Bone marrow (tissue), 2 donors: ENCODE measurements around the gene SANBR.
"Not testable (repeated sequence)": the region's sequence is repeated elsewhere in the genome, so short reads cannot be mapped to it uniquely, and the experiment has no call there.

Experiments used
- DNase-seq, 2 donors: peaks; one replicate each; lab custom pipeline; 2025; lab: John Stamatoyannopoulos, UW

Gene SANBR

DNA sequence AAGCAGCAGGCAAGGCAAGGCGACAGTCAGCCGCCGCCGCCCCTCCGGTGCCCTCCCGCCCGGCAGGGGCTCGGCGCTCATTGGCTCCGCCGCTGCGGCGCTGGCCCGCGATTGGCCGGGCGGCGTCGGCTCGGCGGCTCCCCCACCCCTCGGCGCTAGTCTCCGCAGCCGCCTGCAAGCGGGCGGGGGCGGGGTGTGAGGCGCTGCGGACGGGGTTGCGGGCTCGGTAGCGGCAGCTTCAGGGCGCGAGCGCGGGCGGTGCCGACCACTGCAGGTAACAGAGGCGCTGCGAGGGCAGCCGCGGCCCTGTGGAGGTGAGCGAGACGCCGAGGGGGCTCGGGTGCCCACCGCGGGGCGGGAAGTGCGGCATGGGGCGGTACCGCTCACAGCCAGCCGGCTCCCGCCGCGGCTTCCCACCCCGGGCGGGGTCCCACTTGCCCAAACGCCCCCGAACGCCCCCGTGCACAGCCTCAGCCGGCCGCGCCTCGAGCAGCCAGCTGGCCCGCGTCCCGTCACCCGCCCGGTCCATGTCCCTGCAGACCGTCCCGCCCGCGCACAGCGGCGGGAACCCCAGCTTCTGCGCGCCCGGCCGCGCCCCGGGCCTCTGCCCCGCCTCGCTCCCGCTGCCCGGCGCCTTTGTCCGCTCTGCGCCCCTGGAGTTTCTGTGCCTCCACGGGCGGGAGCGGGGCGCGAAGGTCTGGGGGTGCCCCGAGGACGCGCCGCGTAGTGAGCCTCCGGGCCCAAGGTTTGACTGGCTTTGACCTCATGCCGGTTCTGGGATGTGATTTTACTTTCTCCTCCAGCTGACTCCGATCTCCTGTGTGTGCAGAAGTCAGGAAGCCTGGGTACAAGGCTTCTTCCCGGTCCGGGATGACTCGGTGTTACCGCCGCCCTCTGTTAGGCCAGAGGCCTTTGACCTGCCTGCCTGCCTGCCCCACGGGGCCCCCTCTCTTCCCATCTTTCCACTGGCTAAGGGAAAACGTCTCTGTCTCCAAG, at the start of gene SANBR:
Gene SANBR, plus strand, starts transcription at position 158 of the 996 bp plus-strand sequence. CDS start 4,480 bp downstream, outside the sequence.
- DNase-seq = peak; percentile 60 to 76

DNA sequence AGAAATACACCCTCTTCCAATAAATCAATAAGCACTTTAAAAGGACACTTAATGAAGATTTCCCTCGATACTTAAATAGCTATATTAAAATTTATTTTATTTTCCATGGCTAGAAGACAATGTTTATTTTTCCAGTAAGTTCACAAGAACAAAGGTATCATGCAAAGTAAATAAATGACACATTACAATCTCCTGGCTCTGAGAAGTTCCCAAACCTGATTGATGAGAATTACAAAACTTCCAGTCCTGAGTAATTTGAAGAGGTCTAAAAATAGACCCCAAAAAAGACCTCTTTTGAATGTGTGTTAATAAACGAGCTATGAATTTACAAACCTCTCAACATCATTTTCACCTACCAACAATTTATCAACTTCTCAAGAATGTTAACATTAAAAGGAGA, 49.7 kb upstream of the SANBR start:
- DNase-seq = no peak

DNA sequence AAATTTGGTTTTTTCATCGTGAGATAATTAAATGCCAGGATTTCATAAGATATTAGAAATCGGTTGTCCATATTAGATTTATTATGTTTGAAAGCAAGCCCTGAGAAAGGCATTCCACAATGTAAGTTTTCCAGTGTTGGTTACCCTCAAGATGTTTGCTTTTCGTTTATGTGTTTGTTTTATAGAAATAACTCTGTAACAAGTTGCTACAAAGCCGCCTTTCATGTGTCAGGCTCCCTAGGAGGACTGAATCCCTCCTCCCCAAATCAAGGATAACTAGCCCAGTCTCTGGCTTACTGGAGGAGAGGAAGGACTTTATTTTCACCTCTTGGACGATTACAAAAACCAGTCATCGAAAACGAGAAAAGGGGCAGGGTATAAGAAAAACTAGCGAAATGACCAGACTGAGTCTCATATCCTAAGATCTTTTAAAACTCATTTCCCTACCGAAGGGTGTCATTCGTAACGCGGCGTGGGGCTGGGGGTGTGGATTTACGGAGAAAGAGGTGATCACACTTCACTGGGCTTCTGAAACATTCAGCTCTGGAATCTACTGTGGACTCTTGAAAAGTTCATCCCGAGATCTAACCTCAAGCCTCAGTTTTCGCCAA, 49.2 kb upstream of the SANBR start:
- DNase-seq = no peak

DNA sequence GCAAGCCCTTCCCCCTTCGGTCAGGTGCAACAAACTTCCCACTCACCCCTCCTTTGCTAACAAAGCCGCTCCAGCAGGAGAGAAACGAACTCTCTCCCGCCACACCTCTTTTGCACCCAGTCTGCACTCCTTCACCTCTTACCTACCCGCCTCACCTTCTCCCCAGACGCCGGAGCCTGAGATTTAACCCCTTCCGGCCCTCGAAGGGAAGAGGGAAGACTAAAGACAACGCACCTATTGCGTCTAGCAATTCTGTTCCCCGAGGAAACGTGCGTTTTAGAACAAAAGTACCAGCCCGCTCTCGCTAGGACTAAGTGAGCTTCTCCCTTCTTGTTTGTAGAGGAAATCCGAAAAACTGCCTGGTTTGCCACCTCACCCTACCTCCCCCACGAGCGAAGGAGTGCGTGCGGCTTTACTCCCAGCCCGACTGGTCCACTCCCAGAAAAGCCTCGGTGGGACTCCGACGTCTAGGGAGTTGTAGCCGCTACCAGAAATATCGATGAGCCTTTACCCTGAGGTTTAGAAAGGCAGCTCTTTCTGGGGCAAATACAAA, 48.6 kb upstream of the SANBR start:
- peak; percentile 56 to 79 for DNase-seq

DNA sequence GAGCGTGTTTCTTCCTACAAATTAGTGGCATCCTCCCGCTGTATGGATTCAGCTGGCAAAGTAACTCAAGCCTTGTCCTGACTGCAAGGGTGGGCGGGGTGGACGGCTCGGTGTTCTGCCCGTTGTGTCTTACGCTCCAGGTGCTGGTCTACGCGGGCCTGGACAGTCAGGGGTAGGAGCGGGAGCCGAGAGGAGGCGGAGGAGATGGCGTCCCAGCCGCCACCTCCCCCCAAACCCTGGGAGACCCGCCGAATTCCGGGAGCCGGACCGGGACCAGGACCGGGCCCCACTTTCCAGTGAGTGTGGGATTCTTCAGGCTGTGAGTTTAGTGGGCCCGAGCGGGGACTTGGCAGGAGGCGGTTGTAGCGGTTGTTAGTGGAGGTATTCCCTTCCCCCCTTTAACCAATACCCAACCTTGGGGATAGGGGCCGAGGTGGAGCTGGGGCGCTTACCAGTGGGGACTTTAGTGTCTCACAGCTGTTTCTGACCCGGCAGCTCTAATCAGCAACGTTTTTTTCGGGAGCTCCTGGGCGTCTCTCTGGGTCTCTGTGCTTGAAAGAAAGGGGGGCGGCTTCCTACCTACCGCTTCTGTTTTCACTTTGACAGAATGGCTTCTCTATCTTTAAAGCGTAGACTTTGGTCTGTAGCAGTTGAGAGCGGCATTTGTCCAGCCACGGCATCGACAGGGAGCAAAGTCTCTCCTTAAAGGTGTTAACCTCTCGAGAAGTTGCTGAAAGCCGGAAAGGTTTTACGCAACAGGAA, 47.9 kb upstream of the SANBR start, which contains the start of the genes PEX13 and PUS10:
Gene PEX13, plus strand, starts transcription at position 165 of the 762 bp plus-strand sequence. Its CDS starts 40 bp downstream, at position 205.
Gene PUS10, minus strand, starts transcription at position 700 of the 762 bp plus-strand sequence. CDS start 6,365 bp downstream, outside the sequence.
- peak in 1 of 2 donors; percentile 79 for DNase-seq

DNA sequence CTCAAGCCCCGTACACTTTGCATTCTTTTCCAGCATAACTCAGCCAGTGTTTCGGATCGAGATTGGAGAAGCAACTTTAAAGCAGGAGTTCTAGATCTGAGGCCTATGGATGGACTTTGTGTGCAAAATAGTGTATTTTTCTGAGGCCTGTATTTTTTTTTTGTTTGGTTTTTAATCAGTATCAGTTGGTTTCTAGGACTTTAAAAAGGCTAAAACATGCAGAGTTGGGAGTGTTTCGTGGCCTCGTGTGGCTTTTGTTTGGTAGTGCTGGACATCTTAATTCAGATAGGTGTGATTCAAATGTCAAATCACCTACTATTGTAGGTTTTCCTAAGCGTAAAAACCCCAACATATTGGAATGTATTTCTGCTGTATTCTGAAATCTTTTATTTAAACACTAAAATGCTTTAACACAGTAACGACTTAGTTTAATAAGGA, 47.3 kb upstream of the SANBR start:
- DNase-seq = no peak

DNA sequence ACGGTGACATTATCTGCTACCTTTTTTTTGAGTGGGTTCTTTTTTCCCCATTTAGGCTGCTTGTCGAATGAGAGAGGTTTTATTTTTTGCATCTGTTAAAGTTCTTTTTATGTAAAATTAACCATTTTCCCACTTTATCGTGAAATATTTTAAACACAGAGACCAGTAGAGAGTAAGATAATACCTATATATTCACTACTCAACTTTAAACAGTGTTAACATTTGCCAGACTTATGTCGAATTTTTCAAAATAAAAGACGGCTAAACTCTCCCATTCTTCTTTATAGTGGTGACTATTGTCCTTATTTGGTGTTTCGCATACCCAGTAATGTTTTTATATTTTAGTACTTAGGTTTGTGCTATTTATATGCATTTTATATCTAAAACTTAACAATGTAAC, 46.9 kb upstream of the SANBR start:
- no peak for DNase-seq

DNA sequence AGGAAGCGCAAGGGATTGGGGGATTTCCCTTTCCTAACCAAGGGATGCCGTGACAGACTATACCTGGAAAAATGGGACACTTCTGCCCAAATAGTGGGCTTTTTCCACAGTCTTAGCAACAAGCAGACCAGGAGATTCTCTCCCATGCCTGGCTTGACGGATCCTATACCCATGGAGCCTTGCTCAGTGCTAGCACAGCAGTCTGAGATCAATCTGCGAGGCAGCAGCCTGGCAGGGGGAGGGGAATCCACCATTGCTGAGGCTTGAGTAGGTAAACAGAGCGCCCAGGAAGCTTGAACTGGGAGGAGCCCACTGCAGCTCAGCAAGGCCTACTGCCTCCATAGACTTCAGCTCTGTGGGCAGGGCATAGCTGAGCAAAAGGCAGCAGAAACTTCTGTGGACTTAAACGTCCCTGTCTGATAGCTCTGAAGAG, 44.4 kb upstream of the SANBR start:
- no peak for DNase-seq

DNA sequence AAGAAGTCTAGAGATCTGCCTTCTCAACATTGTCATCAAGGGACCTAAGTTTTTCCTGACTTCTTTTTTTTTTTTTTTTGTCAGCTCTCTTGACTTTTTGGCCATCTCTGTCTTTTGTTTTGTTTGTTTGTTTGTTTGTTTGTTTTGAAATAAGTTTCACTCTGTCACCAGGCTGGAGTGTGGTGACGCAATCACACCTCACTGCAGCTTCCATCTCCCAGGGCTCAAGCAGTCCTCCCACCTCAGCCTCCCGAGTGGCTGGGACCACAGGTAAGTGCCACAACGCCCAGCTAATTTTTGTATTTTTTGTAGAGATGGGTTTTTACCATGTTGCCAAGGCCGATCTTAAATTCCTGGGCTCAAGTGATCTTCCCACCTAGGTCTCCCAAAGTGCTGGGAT, 42.0 kb upstream of the SANBR start:
- DNase-seq = no peak

DNA sequence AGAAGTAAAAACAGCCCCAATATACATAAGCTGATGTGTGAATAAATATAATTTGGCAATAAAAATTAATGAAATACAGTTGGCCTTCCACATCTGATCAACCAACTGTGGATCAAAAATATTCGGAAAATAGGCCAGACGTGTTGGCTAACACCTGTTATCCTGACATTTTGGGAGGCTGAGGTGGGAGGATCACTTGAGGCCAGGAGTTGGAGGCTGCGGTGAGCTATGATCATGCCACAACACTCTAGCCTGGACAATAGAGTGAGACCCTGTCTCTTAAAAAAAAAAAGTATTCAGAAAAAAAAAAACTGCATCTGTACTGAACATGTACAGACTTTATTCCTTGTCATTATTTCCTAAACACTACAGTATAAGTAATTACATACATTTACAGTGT, 36.1 kb upstream of the SANBR start:
- DNase-seq = no peak

DNA sequence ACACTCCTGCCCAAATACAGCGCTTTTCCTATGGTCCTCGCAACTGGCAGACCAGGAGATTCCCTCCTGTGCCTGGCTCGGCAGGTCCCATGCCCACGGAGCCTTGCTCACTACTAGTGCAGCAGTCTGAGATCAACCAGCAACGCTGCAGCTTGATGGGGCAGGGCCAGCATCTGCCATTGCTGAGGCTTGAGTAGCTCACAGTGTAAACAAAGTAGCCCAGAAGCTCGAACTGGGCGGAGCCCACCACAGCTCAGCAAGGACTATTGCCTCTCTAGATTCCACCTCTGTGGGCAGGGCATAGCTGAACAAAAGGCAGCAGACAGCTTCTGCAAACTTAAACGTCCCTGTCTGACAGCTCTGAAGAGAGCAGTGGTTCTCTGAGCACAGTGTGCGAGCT, 31.1 kb upstream of the SANBR start:
- DNase-seq = not testable (repeated sequence)

DNA sequence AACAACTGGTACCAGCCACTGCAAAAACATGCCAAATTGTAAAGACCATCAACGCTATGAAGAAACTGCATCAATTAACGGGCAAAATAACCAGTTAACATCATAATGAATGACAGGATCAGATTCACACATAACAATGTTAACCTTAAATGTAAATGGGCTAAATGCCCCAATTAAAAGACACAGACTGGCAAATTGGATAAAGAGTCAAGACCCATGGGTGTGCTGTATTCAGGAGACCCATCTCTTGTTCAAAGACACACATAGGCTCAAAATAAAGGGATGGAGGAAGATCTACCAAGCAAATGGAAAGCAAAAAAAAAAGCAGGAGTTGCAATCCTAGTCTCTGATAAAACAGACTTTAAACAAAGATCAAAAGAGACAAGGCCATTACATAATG, 29.0 kb upstream of the SANBR start:
- not testable (repeated sequence) for DNase-seq

DNA sequence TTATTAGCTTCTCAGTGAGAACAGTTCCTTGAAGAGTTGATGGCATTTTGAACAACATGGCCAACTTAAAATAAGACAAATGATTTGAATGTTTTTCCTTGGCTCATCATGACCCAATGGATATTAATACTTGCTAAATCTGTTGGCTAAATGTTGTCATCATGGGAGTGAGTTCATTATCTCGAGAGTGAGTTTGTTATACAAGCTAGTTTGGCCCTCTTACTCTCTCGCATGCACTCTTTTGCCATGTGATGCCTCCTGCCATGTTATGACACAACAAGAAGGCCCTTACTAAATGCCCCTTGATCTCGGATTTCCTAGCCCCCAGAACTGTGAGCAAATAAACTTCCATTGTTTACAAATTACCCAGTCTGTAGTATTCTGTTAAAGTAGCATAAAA, 22.9 kb upstream of the SANBR start:
- DNase-seq = no peak

DNA sequence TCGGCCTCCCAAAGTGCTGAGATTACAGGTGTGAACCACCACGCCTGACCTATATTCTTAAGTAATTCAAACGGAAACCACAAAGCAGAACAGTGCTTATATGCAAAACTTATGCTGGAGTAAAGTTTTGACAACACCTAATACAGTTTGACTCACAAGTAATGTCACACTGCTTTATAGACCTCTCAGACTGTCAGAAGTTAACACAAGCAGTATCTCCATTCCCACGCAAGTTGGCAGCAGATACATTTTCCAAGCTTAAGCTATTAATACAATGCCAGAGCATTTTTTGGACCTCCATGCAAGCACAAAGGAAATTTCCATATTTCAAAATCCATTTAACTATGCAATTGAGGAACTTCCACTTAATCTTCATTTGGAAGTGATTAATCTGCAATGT, 21.0 kb upstream of the SANBR start:
- DNase-seq = no peak

DNA sequence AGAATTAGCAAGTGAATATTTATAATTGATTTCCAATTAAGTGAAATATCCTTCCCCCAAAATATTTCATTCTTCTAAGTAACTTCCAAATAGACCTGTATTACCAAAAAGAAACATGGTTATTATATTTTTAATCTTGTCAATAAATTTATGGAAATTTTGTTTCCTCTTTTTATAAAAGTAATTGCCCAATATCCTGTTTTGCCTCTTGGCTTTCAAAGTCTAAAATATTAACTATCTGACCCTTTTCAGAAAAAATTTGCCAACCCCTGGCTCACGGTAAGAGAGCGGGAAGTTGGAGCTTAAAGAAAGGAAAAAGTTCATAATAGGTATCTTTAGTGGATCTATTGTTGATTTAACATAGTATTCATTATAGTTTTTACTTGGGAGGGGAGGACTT, 20.4 kb upstream of the SANBR start:
- no peak for DNase-seq

DNA sequence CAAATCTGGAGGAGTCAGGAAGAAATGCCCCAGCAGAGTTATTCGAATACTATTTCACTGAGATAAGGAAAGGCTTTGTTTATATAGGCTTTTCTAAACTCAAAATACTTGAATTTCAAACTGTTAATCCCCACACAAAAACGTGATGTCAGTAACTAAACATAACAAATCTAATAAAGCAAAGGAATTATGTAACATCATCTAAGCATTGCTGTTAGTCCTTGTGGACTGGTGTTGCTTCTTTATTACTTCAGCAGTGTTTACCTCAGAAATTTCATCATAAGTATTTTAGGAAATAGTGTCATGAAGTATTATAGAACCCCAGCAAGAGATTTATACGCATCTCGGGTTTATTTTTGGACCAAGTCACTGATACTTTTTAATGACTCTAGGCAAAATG, 19.7 kb upstream of the SANBR start:
- no peak for DNase-seq

DNA sequence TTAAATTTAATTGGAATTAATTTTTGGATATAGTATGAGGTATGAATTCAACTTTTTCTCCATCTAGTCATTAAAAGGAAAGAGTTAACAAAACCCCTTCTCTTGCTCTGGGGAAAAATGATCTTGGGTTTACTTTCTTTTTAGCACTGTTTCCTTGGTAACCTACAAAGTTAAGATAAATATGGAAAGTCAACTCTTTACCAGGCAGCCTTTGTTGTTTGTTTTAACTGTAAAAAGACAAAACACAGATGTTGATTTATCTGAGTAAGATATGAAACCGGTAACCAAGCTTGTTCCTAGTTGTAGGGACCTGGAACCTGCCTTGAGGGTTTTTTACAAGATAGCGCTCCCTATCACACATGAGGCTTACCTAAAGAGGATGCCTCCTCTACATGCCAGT, 10.1 kb upstream of the SANBR start:
- DNase-seq = no peak

DNA sequence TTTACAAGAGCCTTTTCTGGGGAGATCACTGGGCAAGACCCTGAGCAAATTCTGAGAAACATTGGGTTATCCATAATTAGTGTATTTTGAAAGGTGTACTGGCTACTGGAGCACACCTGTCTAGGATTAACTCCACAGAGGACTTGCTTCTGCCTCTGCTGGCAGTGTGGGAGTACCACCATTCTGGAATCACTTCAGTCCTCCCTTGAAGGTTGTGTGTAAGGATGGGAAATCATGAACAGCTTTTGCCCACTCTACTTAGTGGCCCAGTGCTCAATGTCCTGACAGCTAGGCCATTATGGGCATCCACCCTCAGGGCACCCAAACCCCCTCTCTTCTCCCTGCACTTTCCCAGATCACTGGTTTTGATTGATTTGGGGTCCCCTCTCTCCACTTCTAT, 8.1 kb upstream of the SANBR start:
- no peak for DNase-seq

DNA sequence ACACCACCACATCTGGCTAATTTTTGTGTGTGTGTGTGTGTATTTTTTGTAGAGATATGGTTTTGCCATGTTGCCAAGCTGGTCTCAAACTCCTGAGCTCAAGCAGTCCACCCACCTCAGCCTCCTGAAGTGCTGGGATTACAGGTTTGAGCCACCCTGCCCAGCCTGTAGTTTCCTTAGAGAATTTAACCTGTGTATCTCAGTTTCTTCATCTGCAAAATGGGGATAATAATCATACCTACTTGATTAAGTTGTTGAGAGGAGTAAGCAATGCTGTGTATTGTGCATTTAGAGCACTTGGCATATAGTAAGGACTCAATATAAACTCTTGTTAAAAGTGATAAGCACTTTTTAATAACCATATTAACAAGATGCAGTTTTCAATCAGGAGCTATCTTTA, 6.3 kb upstream of the SANBR start:
- DNase-seq = no peak

DNA sequence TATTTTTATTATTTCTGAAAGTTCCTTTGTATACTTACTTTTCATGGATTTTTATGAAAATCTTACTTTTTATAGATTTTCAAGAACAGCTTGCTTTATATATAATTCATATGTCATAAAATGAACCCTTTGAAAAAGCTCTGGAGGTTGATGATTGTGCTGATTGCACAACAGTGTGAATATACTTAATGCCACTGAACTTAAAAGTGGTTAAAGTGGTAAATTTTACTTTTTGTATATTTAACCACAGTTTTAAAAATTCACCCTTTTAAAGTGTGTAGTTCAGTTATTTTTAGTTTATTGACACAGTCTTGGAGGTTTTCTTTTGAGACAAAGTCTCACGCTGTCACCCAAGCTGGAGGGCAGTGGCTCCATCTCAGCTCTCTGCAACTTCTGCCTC, 8.4 kb downstream of the SANBR start:
- no peak for DNase-seq

DNA sequence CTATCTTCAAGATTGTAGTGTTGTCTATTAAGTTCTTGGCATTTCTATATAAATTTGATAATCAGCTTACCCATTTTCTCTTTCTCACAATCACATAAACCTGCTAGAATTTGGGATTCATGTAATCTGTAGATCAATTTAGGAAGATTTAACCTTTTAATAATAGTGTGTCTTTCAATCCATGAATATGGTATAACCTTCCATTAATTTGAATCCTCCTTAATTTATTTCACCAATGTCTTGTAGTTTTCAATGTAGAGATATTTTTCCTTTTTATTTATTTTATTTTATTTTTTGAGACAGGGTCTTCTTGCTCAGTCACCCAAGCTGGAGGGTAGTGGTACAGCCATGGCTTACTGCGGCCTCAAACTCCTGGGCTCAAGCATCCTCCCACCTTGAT, 20.2 kb downstream of the SANBR start:
- DNase-seq = no peak

DNA sequence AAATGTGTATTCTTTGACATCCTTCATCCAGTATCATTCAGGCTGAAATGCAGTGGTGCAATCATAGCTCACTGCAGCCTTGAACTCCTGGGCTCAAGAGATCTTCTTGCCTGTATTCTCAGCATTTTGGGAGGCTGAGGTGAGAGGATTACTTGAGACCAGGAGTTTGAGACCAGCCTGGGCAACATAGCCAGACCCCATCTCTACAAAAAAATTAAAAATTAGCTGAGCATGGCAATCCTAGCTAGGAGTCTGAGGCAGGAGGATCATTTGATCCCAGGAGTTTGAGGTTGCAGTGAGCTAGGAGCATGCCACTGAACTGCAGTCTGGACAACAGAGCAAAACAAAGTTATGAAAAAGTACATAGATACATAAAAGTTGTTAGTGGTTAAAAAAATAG, 24.1 kb downstream of the SANBR start:
- no peak for DNase-seq
